Spleen (tissue), 11 donors: ENCODE measurements around the gene NIPAL3. TPM values are rescaled to one million over a fixed set of nuclear protein-coding genes. Genes with fewer than 3 reads are reported as not detected.

Source experiments
- DNase-seq: peaks from one replicate; pipeline ENCODE4 v3.0.0-alpha.2; 2020
- H3K27ac ChIP-seq, 8 donors: fragments of 200-600 bp; sonication (generic) in 7 of 8; 1 replicate in 4 of 8; 2 replicates in 4 of 8; pipeline versions ENCODE4 v1.5.0 to v1.8.0; 2016 to 2021; ENCODE audit warnings: inconsistent platforms in 4 of 8, mild to moderate bottlenecking in 4 of 8, moderate library complexity in 1 of 8
- H3K27me3 ChIP-seq, 7 donors: fragments of 200-600 bp; sonication (generic) in 6 of 7; replicated peaks in 1 of 7; 1 replicate in 4 of 7; 2 replicates in 3 of 7; pipeline versions ENCODE4 v1.5.0 to v1.8.0; 2016 to 2021; ENCODE audit warnings: inconsistent platforms in 3 of 7, mild to moderate bottlenecking in 1 of 7
- H3K36me3 ChIP-seq, 6 donors: fragments of 200-600 bp; sonication (generic) in 5 of 6; 1 replicate in 4 of 6; 2 replicates in 2 of 6; pipeline versions ENCODE4 v1.5.0 to v1.8.0; 2016 to 2021; ENCODE audit warnings: inconsistent platforms in 2 of 6
- H3K4me1 ChIP-seq, 6 donors: fragments of 200-600 bp; sonication (generic) in 5 of 6; 1 replicate in 3 of 6; 2 replicates in 3 of 6; pipeline versions ENCODE4 v1.5.0 to v1.8.0; 2016 to 2021; ENCODE audit warnings: inconsistent platforms in 3 of 6
- H3K4me3 ChIP-seq, 8 donors: fragments of 200-600 bp; sonication (generic) in 7 of 8; 1 replicate in 4 of 8; 2 replicates in 4 of 8; pipeline versions ENCODE4 v1.5.0 to v1.8.0; 2016 to 2021; ENCODE audit warnings: inconsistent platforms in 4 of 8, mild to moderate bottlenecking in 4 of 8, moderate library complexity in 2 of 8
- H3K9me3 ChIP-seq, 8 donors: fragments of 200-600 bp; sonication (generic) in 7 of 8; 1 replicate in 4 of 8; 2 replicates in 4 of 8; pipeline versions ENCODE4 v1.5.0 to v1.8.0; 2016 to 2021; ENCODE audit warnings: inconsistent platforms in 4 of 8
- CTCF ChIP-seq, 11 experiments: fragments of 200-600 bp in 7 of 11; fragments of 450-650 bp in 4 of 11; sonication (generic) in 4 of 11; IDR thresholded peaks in 8 of 11; conservative IDR thresholded peaks in 3 of 11; 1 replicate in 7 of 11; 2 replicates in 4 of 11; pipeline versions ENCODE4 v1.4.0 to v1.8.0; 2016 to 2021; ENCODE audit warnings: antibody characterized with exemption in 11 of 11, inconsistent platforms in 4 of 11, mild to moderate bottlenecking in 1 of 11
- POLR2A ChIP-seq, 3 donors: fragments of 450-650 bp; IDR thresholded peaks; one replicate each; pipeline ENCODE4 v1.5.1; 2017; ENCODE audit warnings: antibody characterized with exemption in 3 of 3, mild to moderate bottlenecking in 1 of 3
- POLR2AphosphoS5 ChIP-seq, 3 donors: sonication (generic); formaldehyde crosslinking; IDR thresholded peaks; one replicate each; pipeline ENCODE4 v1.5.1; 2017; ENCODE audit warnings: antibody characterized with exemption in 3 of 3
- WGBS, 5 donors: extraction: QIAGEN DNeasy Blood & Tissue Kit in 3 of 5; methylation state at CpG; one replicate each; pipeline versions ENCODE4 v1.1.5 to v1.1.7; 2013 to 2018; 5-methylcytosine and 5-hydroxymethylcytosine counted together
- intact Hi-C: fragments of 100-400 bp; cut with DNase I; formaldehyde crosslinking; loops from one replicate; pipeline ENCODE4 v1.15.0; 2023; ENCODE audit warnings: low total_unique reads
- polyA plus RNA-seq, 3 donors: library from polyadenylated mRNA; stranded (reverse); fragments of 200-250 nt; gene quantifications; one replicate each; pipeline ENCODE4 v1.2.1, GENCODE V29; 2013
- total RNA-seq, 7 donors: library from RNA; depleted of rRNA in 3 of 7; stranded (reverse); fragments of >200 nt in 3 of 7; fragmentation: NEBNext Ultra II Directional in 4 of 7; extraction: Animal tissue kit (Norgen Biotek cat#: 25700) in 4 of 7; gene quantifications; one replicate each; pipeline versions ENCODE4 v1.1.0 to v1.2.1, GENCODE V29; 2016 to 2021
- donor health status: healthy with polysubstance abuse.
- donor health status: DM: no; HTN: no; CAD: no; lungs with moderate emphysema.
- donor health status: DM: no; HTN: no; CAD: no.
- donor health status: Bipolar disorder and iron deficiency.
- donor health status: healthy.
- donor health status: DM: no; HTN: no; CAD: no.
- donor health status: DM: yes; HTN: yes; CAD: no.

NIPAL3 gene
- total and polyA plus RNA-seq, 10 donors, result 5.3 to 49.2 (median 24.7) TPM

GRCh38 chr1:24424990-24425389, 9.4 kb downstream of the NIPAL3 start:
- no peaks in the 10 kb centered on the region for H3K27me3 ChIP-seq
- H3K4me3 ChIP-seq, result no peak overlapping the region
- intact Hi-C loops, result no loop called here
- no peaks in the 10 kb centered on the region for H3K9me3 ChIP-seq
- TF ChIP-seq POLR2AphosphoS5 (IDR thresholded peaks at IDR 0.05), result no peak
- TF ChIP-seq POLR2A (IDR thresholded peaks at IDR 0.05), result no peak
- no peak for TF ChIP-seq CTCF (IDR thresholded peaks at IDR 0.05 in 8 of 11, conservative IDR thresholded peaks at IDR 0.05 in 3 of 11)
- H3K27ac ChIP-seq, result no peak overlapping the region
- H3K36me3 ChIP-seq, result peaks cover 0 to 84% (median 28%) of the 10 kb centered on the region in 6 donors
- DNase-seq, result no peak
- H3K4me1 ChIP-seq, result peaks cover 0 to 10% (median 3%) of the 10 kb centered on the region in 6 donors
- WGBS, 5 donors, result 94 to 98% (median 96%) methylated on average over 2 to 3 of the region's 3 CpGs

GRCh38 chr1:24425441-24425840, 9.8 kb downstream of the NIPAL3 start:
- H3K27me3 ChIP-seq, result no peaks in the 10 kb centered on the region
- no peak overlapping the region for H3K27ac ChIP-seq
- H3K9me3 ChIP-seq, result no peaks in the 10 kb centered on the region
- intact Hi-C loops, result no loop called here
- TF ChIP-seq CTCF (IDR thresholded peaks at IDR 0.05 in 8 of 11, conservative IDR thresholded peaks at IDR 0.05 in 3 of 11) (no peak), POLR2AphosphoS5 (IDR thresholded peaks at IDR 0.05) (no peak), POLR2A (IDR thresholded peaks at IDR 0.05) (no peak)
- H3K4me1 ChIP-seq, result peaks cover 0 to 7% (median 2%) of the 10 kb centered on the region in 6 donors
- H3K4me3 ChIP-seq, result no peak overlapping the region
- H3K36me3 ChIP-seq, result peaks cover 0 to 80% (median 25%) of the 10 kb centered on the region in 6 donors
- DNase-seq, result no peak
- WGBS, 5 donors, result 87 to 98% (median 91%) methylated on average over 3 of the region's 3 CpGs

- intact Hi-C loops, result no loop called here
- Histone ChIP-seq H3K9me3 (no peaks in the 10 kb centered on the region), H3K27ac (no peak overlapping the region), H3K4me1 (peaks cover 0 to 7% (median under 1%) of the 10 kb centered on the region in 6 donors), H3K36me3 (peaks cover 0 to 75% (median 24%) of the 10 kb centered on the region in 6 donors), H3K4me3 (no peak overlapping the region), H3K27me3 (no peaks in the 10 kb centered on the region)
- WGBS, 5 donors, result 82 to 95% (median 85%) methylated on average over 7 of the region's 7 CpGs
- DNase-seq, result no peak
- TF ChIP-seq POLR2A (IDR thresholded peaks at IDR 0.05) (no peak), CTCF (IDR thresholded peaks at IDR 0.05 in 8 of 11, conservative IDR thresholded peaks at IDR 0.05 in 3 of 11) (no peak), POLR2AphosphoS5 (IDR thresholded peaks at IDR 0.05) (no peak)
Measured at GRCh38 chr1:24425922-24426321, 10.3 kb downstream of the NIPAL3 start.

- no peak for DNase-seq
- Histone ChIP-seq H3K4me1 (peaks cover 0 to 7% (median 0%) of the 10 kb centered on the region in 6 donors), H3K27me3 (no peaks in the 10 kb centered on the region), H3K27ac (no peak overlapping the region), H3K9me3 (no peaks in the 10 kb centered on the region), H3K4me3 (no peak overlapping the region), H3K36me3 (peaks cover 0 to 73% (median 16%) of the 10 kb centered on the region in 6 donors)
- 92 to 96% (median 95%) methylated on average over 7 of the region's 7 CpGs for WGBS, 5 donors
- TF ChIP-seq CTCF (IDR thresholded peaks at IDR 0.05 in 8 of 11, conservative IDR thresholded peaks at IDR 0.05 in 3 of 11) (no peak), POLR2A (IDR thresholded peaks at IDR 0.05) (no peak), POLR2AphosphoS5 (IDR thresholded peaks at IDR 0.05) (no peak)
- intact Hi-C loops, result no loop called here
Measured at GRCh38 chr1:24426744-24427544, 11.3 kb downstream of the NIPAL3 start.
